NCI-H1694 treated with DMSO at 0.1 percent for 48 hours (cell line): Measurements from ENCODE around the gene MAGED4B.
"Not testable (repeated sequence)": the region's sequence is repeated elsewhere in the genome, so short reads cannot be mapped to it uniquely, and the experiment has no call there.

Experiments used
- DNase-seq: peaks from one replicate; lab custom pipeline; 2025; lab: John Stamatoyannopoulos, UW

Gene MAGED4B, protein sequence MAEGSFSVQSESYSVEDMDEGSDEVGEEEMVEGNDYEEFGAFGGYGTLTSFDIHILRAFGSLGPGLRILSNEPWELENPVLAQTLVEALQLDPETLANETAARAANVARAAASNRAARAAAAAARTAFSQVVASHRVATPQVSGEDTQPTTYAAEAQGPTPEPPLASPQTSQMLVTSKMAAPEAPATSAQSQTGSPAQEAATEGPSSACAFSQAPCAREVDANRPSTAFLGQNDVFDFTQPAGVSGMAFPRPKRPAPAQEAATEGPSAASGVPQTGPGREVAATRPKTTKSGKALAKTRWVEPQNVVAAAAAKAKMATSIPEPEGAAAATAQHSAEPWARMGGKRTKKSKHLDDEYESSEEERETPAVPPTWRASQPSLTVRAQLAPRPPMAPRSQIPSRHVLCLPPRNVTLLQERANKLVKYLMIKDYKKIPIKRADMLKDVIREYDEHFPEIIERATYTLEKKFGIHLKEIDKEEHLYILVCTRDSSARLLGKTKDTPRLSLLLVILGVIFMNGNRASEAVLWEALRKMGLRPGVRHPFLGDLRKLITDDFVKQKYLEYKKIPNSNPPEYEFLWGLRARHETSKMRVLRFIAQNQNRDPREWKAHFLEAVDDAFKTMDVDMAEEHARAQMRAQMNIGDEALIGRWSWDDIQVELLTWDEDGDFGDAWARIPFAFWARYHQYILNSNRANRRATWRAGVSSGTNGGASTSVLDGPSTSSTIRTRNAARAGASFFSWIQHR

GRCh38 chrX:52068666-52069640 is at the start of gene MAGED4B:
Gene MAGED4B, minus strand, starts transcription at chrX:52069183. Its CDS starts 1,011 bp downstream, at chrX:52068172.
- not testable (repeated sequence) for DNase-seq

DNA sequence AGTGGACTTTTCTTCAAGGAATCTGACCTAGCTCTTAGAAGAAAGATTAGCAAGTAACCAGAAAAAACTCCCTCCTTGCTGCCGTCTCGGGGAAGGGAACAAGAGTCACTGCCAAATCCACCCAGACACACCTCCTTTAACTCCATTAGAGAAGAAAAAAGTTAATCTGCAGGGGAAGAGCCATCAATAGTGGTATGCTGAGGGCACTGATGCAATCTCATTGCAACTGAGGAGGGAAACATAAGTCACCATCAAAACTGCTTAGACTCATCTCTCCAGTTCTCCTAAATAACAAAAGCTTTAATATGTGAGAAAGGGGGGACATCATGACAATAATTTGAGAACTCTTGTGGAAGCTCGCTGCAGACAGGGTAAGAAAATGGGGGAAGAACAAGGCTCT is 49.3 kb upstream of the MAGED4B start:
- DNase-seq, result no peak

GRCh38 chrX:52082578-52082977 is 13.6 kb upstream of the MAGED4B start:
- DNase-seq, result no peak

DNA sequence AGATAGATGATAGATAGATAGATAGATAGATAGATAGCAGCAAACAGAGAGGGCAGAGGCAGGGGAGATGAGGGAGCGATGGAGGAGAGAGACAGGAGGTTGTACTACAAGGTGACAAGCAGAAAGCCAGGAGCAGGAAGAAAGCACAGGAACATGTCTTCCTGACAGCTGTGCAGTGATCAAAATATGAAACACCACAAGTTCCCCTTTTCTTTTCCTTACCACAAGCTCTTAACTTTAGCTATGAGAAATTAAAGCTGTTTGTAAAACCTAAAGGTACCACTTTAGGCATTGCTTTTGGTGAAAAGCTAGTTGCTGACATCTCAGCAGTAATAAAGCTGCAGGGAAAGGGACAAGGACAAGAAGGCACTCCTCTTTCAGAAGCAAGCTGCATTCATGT is 9.1 kb upstream of the MAGED4B start:
- no peak for DNase-seq

DNA sequence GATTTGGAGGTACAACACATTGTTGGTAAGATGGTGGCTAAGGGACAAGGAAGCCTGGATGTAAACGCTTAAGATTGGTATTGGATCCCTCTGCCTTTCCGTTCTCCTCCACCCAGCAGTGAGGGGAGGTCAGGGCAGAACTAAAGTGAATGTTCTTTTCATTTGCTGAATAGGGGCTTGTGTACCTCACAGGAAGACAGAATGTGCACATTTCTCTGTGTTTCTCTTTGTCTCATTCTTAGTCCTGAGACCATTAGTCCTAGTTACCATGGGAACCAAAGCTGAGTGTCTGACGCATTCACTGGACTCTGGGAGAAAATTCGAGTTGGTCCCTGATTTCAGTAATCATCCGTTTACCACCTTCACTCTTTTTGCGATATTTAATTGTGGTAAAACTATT is 26.7 kb downstream of the MAGED4B start:
- not testable (repeated sequence) for DNase-seq

GRCh38 chrX:52034211-52034610 is 34.8 kb downstream of the MAGED4B start:
- no peak for DNase-seq

GRCh38 chrX:52031371-52031770 is 37.6 kb downstream of the MAGED4B start:
- DNase-seq, result no peak

DNA sequence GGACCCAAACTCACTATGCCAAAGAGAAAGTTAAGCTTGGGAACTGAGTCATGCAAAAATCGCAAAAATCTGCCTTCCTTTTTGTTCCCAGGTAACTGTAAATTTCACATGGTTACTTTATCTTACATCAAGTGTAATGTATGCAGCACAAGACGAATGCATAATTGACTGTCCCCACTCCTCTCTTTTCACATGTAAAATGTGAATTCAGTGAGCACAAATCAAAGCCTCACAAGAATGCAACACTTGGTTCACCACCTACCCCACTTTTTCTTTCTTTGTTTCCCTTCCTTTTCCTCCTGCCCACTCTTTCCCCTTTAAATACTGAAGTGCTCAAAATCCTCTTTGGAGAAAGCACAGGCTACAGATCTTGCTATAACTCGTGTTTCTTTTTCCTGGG is 53.2 kb downstream of the MAGED4B start:
- DNase-seq, result no peak
